ENCODE data around the gene YOD1.

YOD1 gene

DNA sequence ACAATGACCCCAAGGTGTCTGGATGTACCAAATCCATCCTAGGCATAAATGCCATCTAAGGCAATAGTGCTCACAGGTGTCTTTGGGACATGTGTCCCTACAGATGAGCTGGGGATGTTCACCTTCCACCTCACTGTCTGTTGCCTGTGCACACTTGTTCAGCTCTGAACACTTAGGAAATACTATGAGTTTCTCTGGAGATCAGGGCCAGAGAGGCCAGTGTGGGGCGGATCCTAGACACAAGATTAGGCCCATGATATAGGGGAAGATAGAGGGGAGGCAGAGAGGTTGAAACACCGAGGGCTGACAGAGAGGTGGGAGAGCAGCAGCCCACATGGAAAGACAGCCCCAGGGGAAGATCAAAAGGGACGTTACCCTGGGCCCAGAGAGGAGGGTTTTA, 44.1 kb downstream of the YOD1 start:
- no peak for DNase-seq (ENCODE audit: low read depth)

DNA sequence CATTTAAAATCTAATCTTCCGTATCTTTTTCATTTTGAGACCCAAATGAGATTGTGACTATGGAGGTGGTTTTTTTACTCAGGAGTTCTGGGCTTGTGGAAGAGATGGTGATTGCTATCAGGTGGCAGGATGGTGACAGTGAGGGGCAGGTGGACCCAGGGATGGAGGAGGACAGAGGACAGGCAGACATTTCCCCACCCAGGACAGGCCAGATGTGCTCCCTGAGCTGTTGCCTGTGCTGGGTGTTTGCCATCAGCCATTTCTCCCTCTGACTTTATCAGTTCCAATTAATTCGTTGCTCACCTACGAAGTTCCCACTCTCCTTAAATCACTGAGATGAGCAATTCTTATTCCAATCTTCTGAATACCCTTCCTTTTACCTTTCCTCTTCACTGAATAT, 44.9 kb downstream of the YOD1 start:
- DNase-seq (ENCODE audit: low read depth) = no peak

DNA sequence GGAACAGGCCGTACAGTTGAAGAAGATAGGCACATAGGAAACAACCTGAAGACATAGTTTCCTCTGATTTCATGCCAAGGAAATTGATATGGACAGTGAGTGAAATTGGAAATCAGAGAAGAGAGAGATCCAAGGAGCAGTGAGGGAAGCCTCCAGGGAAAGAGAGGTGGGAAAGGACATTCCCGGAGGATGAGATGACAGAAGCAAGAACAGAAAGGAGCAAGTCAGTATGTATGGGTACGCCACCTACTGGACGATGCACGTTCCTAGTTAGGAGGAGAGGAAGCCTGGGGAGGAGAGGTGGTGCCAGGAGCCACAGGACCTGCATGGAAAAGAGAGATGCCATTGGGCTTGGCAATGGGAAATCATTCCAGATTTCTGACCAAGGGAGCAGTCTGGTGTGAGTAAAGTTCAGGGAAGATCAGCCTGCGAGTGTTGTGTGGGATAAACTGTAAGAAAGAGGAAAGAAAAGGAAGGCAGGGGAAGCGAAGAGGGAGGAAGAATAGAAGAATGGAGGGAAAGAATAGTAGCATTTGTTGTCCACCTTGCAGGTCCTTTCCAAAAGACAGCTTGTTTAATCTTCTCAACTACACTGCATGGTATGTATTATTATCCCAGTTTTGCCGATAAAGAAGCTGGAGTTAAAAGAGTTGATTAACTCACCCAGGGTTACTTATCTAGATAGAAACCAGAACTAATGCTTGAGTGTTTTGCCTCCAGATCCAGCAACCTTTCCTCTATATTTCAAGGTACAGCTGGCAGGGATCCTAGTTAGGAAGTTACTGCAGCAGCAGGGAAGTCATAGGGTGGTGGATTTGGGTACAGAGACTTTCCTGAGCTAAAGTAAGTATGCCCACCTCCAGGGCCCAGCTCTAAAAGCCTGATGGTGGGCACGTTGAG, 45.8 kb downstream of the YOD1 start:
- DNase-seq (ENCODE audit: low read depth) = peak; percentile 5

DNA sequence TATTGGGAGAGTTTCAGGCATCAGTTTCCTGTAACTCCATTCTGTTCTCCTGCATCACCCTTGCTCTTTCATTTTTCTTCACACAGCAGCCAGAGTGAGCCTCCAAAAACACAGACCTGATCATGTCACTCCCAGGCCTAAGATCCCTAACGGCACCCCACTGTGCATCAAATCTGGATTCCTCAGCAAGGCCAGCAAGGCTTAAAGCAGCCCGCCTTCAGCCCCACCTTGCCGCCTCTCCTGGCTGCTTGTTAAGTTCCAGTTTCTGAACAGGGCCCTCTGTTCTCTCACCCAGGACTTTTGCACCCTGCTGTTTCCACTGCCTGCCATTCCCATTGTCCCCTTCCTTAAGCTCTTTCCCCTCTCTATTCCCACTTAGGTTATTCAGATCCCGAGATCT, 47.8 kb downstream of the YOD1 start:
- DNase-seq (ENCODE audit: low read depth) = no peak

DNA sequence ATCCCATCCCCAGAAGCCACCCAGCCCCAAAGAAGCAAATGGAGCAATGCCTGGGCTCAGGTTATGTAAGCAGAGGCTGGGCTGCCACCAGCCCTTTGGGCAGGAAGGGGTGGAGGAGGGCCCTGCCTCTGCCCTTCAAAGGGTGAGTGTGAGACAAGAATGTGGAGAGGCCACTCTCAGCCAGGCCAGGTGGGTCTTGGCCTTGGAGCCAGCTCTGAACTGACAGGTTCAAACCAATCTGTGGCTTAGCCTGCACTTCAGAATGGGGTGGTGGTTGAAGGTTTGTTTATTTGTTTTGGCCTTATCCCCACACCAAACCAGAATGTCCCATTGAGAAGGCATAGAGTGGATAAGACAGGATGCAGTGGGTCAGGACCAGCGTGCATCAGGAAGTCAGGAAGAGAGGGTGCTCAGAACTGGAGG, 48.3 kb downstream of the YOD1 start:
- no peak for DNase-seq (ENCODE audit: low read depth)

DNA sequence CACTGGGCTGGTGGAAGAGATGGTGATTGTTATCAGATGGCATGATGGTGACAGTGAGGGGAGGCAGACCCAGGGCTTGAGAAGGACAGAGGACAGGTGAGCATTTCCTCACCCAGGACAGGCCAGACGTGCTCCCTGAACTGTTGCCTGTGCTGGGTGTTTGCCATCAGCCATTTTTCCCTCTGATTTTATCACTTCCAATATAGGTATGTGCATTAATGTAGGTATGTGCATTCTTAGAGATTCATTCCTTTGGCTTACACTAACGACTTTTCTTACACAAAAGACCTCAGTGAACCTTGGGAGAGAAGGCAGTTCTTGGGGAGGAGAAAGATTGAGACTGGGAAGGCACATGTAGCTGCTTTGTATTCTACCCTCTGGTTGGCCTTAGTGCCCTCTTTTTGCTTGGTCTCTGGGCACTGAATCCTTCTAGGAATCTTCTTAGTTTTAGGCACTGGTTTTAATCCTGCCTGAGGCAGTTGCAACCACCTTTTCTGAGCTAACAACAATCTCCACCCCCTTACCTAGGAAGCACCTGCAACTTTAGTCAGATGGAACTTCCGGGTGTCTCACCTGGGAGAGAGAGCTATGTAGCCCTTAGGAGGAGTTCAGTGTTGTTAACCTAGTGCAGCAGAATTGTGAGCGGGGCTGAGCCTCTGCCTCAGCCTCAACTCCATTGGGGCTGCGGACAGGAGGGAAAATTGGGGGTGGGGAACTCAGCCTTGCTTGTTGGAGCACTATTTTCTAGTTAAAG, 49.3 kb downstream of the YOD1 start:
- no peak for DNase-seq (ENCODE audit: low read depth)

DNA sequence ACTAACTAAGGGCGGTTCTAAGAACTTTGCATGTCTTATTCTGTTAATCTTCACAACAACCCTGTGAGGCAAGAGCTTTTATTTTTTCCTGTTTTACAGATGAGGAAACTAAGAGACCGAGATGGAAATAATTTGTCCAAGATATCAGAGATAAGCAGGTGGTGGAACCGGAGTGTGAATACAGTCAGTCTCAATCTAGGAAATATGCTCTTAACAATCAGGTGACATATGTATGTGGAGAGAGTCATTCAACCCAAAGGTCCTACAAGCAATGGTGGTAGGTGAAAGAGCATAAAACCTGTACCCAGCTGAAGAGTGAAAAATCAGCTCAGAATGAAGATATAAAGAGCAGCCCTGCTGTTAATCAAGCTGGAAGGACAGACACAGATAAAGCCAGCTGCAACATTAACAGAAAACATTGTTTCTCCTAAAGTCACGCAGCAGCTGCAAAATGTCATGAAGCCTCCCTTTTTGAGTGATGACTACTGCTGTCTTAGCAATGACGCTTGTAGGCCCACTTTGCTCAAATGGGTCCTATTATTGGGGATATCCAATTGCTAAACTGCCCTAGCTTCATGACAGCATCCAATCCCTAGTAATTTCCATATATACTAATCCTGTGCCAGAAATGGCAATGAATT, 50.2 kb downstream of the YOD1 start:
- DNase-seq (ENCODE audit: low read depth) = no peak

DNA sequence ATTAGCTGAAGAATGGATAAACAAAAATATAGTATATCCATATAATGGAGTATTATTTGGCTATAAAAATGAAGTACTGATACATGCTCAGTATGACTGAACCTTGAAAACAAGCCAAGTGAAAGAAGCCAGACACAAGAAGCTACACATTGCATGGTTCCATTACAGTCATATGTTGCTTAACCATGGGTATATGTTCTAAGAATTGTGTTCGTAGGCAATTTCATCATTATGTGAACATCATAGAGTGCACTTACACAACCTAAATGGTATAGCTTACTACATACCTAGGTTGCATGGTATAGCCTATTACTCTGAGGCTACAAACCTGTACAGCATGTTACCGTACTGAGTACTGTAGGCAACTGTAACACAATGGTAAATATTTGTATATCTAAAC, 52.2 kb downstream of the YOD1 start:
- no peak for DNase-seq (ENCODE audit: low read depth)
